Stimulated activated CD4-positive, alpha-beta T cell treated with anti-CD3 and anti-CD28 coated beads, Interleukin-4, amount 100 ng/mL, for 48 hours (primary cell): ENCODE data around the gene WDR31.
"Not testable (repeated sequence)": the region's sequence is repeated elsewhere in the genome, so short reads cannot be mapped to it uniquely, and the experiment has no call there.

Experiments
- DNase-seq, 2 donors: peaks; one replicate each; pipeline ENCODE4 v3.0.0-alpha.2; 2020; ENCODE audit warnings: low read depth in 2 of 2

WDR31 gene

GRCh38 chr9:113298311-113298710, 41.8 kb downstream of the WDR31 start:
- no peak for DNase-seq

DNA sequence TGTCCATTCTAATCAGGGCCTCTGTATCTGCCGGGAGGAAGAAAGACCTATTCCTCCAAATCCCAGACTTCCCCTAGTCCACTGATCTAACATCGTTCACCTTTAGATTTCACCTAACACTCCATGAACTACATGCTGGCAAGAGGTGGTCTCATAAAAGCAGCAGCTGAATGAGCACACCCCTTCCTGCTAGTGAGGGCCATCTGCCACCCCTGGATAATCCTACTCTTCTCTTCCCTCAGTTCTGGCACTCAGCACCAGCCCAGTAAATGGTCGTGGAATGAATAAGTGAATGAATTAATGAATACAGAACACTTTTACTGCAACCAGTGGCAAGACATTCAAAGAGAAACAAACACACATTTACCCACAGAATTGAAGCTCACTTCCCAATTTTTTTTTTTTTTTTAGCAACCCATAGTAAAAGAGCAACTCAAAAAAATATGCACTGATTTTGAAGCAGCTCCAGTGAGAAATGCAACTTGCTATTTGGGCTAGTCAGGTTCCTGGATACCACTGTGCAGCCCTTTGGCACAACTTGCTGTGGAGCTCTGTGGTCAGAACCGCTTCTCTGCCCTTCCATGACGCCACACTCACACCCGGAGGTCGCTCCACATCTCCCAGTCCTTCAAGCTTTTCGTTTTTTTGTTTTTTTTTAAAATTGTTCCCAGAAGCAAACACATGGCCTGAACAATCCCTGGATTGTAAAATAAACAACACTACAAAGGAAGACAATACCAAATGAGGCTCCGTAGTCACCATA, 43.1 kb downstream of the WDR31 start:
- DNase-seq = no peak

GRCh38 chr9:113296247-113296646, 43.8 kb downstream of the WDR31 start:
- DNase-seq = not testable (repeated sequence)

GRCh38 chr9:113293285-113293878, 46.7 kb downstream of the WDR31 start:
- no peak for DNase-seq

- no peak for DNase-seq
Observed at GRCh38 chr9:113290052-113290607, 49.9 kb downstream of the WDR31 start.

GRCh38 chr9:113289091-113289490, 51.0 kb downstream of the WDR31 start:
- DNase-seq = no peak

GRCh38 chr9:113281356-113281755, 58.7 kb downstream of the WDR31 start:
- no peak for DNase-seq

GRCh38 chr9:113278840-113279239, 61.2 kb downstream of the WDR31 start:
- DNase-seq = no peak

DNA sequence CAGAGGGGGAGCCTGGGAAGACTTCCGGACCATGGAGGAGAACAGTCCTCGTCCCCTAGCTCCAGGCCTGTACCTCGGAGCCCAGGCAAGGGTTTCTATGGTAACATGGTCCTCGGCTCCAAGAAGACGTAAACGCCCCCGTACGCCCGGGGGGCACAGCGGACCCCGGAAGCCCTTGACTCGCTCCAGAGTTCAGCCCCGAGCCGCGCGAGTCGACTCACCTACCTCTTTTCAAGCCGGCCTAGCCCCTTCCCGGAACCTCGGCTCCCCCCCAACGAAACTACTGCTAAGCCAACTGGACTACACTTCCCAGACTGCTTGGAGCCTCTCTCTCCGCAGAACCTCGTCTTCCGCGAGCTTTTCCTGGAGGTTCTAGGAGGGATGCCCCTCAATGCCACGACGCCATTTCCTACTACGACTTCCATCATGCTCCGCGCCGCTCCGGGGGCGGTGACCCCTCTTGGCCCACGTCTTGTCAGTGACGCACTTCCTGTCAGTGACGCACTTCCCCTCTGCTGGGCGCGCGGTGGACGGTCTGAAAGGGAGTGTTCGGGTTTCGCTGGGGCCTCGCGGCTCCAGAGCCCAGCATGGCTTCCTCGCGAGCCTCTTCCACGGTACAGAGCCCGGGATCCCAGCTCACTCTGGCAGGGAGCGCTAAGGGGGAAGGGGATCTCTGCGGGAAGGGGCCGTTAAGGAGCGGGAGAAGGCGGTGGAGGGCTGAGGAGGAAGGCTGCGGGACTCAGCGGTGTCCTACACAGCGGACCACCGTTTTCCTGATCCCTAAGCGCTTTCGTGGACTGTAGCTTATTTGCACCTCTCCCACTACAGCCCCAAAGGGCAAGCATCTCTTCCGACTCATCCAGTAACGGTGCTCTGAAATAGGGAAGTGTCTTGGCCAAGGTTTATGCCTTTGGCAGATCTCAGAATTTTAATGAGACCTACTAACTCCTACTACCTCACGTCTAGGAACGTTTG, 64.6 kb downstream of the WDR31 start, which contains the start of the genes CDC26 and PRPF4:
Gene CDC26, minus strand, starts transcription at position 416 of the 975 bp plus-strand sequence. CDS start 3,065 bp downstream, outside the sequence.
Gene PRPF4, plus strand, starts transcription at position 502 of the 975 bp plus-strand sequence. Its CDS starts 86 bp downstream, at position 588.
- peak; percentile 95 for DNase-seq

DNA sequence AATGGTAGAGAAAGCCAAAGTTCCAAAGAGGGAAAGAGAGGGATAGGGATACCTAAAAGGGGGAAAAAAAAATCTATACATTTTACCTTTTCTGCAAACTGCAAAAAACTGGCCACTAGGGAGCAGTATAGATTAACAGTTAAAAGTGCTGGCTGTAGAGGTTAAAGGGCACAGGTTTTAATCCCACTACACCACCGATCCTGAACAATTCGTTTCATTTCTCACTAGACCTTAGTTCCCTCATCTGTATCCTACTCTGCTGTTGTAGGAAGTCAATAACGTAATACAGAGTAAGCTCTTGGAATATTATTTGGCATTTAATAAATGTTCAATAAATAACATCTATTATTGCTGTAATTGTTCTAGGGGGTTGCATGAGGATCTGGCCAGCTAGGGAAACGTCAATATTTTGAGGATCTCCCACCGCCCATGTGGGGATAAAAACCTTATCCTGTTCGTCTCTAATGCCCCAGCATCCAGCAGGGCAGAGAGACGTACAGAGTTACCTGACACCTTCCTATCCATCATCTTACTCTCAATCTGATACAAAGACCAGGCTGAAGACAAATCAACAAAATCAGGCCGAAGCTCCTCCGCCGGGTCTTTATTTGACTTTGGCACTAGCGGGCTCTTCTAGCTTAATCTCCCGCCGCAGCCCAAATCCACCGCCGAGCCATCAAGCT, 65.5 kb downstream of the WDR31 start:
- peak in 1 of 2 donors; percentile 10 for DNase-seq

- no peak for DNase-seq
Observed at GRCh38 chr9:113269871-113270270, 70.2 kb downstream of the WDR31 start.

DNA sequence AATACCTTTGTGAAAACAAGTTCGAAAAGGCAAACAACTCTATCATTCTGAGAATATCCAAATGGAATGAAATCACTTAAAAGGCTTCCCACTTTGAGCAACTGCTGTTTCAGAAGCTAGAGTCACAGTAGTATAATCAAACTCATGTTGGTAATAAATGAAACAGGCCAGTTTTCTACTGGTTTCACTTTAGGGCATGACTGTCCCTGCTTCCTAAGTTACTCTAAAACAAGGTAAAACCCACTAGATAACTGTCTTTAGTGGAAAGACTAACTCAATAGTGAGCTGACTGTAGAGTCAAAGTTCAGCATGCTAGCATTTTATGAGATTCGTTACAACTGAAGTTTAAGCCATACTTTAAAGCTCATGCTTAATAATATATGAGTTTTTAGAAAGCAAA, 70.7 kb downstream of the WDR31 start:
- no peak for DNase-seq

- DNase-seq = no peak
Observed at GRCh38 chr9:113267911-113268566, 72.0 kb downstream of the WDR31 start.

- no peak for DNase-seq
Observed at GRCh38 chr9:113266174-113266573, 73.9 kb downstream of the WDR31 start.
